HG03039 (cell line): ENCODE results near the gene IGFL4.
"Not testable (repeated sequence)": the region's sequence is repeated elsewhere in the genome, so short reads cannot be mapped to it uniquely, and the experiment has no call there.

Experiments used
- ATAC-seq: cut with Tn5 transposase; IDR thresholded peaks from one replicate; pipeline ENCODE4 v1.9.1; 2021; ENCODE audit warnings: mild to moderate bottlenecking, moderate library complexity; ENCODE audit not compliant: unreplicated experiment

Gene IGFL4

GRCh38 chr19:46040952-46041500 is at the start of gene IGFL4:
Gene IGFL4 (minus strand): TSS chr19:46041002. CDS start chr19:46040962, 40 bp downstream.
- ATAC-seq = no peak

GRCh38 chr19:46090444-46090843 is 49.6 kb upstream of the IGFL4 start:
- no peak for ATAC-seq

GRCh38 chr19:46089432-46089831 is 48.6 kb upstream of the IGFL4 start:
- ATAC-seq = no peak

- no peak for ATAC-seq
Observed at GRCh38 chr19:46088101-46088500, 47.3 kb upstream of the IGFL4 start.

- ATAC-seq = no peak
Observed at GRCh38 chr19:46085888-46086287, 45.1 kb upstream of the IGFL4 start.

- ATAC-seq = no peak
Observed at GRCh38 chr19:46082728-46083050, 41.9 kb upstream of the IGFL4 start.

- no peak for ATAC-seq
Observed at GRCh38 chr19:46081928-46082727, 41.3 kb upstream of the IGFL4 start.

GRCh38 chr19:46080561-46080960 is 39.8 kb upstream of the IGFL4 start:
- ATAC-seq = no peak

GRCh38 chr19:46079576-46079975 is 38.8 kb upstream of the IGFL4 start:
- no peak for ATAC-seq

GRCh38 chr19:46078573-46079332 is 38.0 kb upstream of the IGFL4 start:
- not testable (repeated sequence) for ATAC-seq

GRCh38 chr19:46077815-46078167 is 37.0 kb upstream of the IGFL4 start:
- ATAC-seq = no peak

- ATAC-seq = no peak
Observed at GRCh38 chr19:46076951-46077814, 36.4 kb upstream of the IGFL4 start.

GRCh38 chr19:46076031-46076880 is 35.5 kb upstream of the IGFL4 start:
- no peak for ATAC-seq

GRCh38 chr19:46073268-46073922 is 32.6 kb upstream of the IGFL4 start:
- no peak for ATAC-seq

- ATAC-seq = no peak
Observed at GRCh38 chr19:46069806-46070341, 29.1 kb upstream of the IGFL4 start.

GRCh38 chr19:46068345-46069258 is 27.8 kb upstream of the IGFL4 start:
- ATAC-seq = no peak

GRCh38 chr19:46067691-46068090 is 26.9 kb upstream of the IGFL4 start:
- ATAC-seq = no peak

GRCh38 chr19:46066471-46066870 is 25.7 kb upstream of the IGFL4 start:
- ATAC-seq = no peak
